Measurements from ENCODE around the gene SHOC2. TPM values are rescaled to one million over a fixed set of nuclear protein-coding genes. Genes with fewer than 3 reads are reported as not detected.

SHOC2 gene
- total RNA-seq, 1 experiment from 2014 or later: 23.7 TPM

GRCh38 chr10:110944792-110945396 is 25.5 kb downstream of the SHOC2 start:
- Mint-ChIP-seq H3K4me1 (peaks cover 21 to 32% of the 10 kb centered on the region in 2 experiments), H3K4me3 (no peak overlapping the region), H3K9me3 (no peaks in the 10 kb centered on the region; a peak in 1 of 5 replicates), H3K36me3 (ENCODE audit: insufficient read depth in 1 of 3, low read depth in 3 of 3) (peaks cover 5 to 8% (median 5%) of the 10 kb centered on the region in 3 experiments; a peak in 4 of 7 replicates), H3K27me3 (ENCODE audit: low read depth) (no peaks in the 10 kb centered on the region), H3K27ac (no peak overlapping the region; a peak in 1 of 7 replicates)
- H2AFZ ChIP-seq (ENCODE audit: low read length): no peak overlapping the region
- H3K56ac ChIP-seq (ENCODE audit: insufficient read length, low read depth, low read length): no peak overlapping the region
- no peak for DNase-seq
- H2BK120ac ChIP-seq (ENCODE audit: low read depth, low read length, poor library complexity, severe bottlenecking): no peak overlapping the region
- H3K4me2 ChIP-seq (ENCODE audit: insufficient read depth, insufficient read length, low read length): no peak overlapping the region
- no peak for TF ChIP-seq CTCF (conservative IDR thresholded peaks at IDR 0.05)
- WGBS (ENCODE audit: extremely low coverage, insufficient read length, low lambda C conversion rate): no CpG with 5 or more reads among the region's 5 CpGs
- H3K23ac ChIP-seq (ENCODE audit: insufficient read length, low read depth, low read length): no peak overlapping the region
- peaks cover 5% of the 10 kb centered on the region for H3K4me1 ChIP-seq (ENCODE audit: insufficient read depth, low read length)
- no peak overlapping the region for H2BK5ac ChIP-seq (ENCODE audit: insufficient read length, low read length)
- H3K14ac ChIP-seq (ENCODE audit: insufficient read depth, low read length): no peak overlapping the region
- no peak overlapping the region for H3K9ac ChIP-seq (ENCODE audit: extremely low read depth, insufficient read length, low read length)
- no peaks in the 10 kb centered on the region for H3K27me3 ChIP-seq (ENCODE audit: insufficient read depth, low read length)
- H4K5ac ChIP-seq (ENCODE audit: insufficient read length, low read depth, low read length): no peak overlapping the region
- no peaks in the 10 kb centered on the region for H3K79me1 ChIP-seq (ENCODE audit: insufficient read depth, low read depth, low read length, poor library complexity, severe bottlenecking)
- no peaks in the 10 kb centered on the region; the same call in 1 of the 2 replicates for H3K79me2 ChIP-seq (ENCODE audit: insufficient read depth, low read length)
- no peak overlapping the region for H3K18ac ChIP-seq (ENCODE audit: insufficient read length, low read depth, low read length)
- H3T11ph ChIP-seq (ENCODE audit: low read length): no peak overlapping the region
- H2BK20ac ChIP-seq (ENCODE audit: low read depth, low read length, poor library complexity, severe bottlenecking): no peak overlapping the region
- H2BK12ac ChIP-seq (ENCODE audit: insufficient read length, low read depth, low read length): no peak overlapping the region
- no peaks in the 10 kb centered on the region for H3K9me3 ChIP-seq (ENCODE audit: control insufficient read depth, low read depth, low read length)
- no peak overlapping the region for H3K27ac ChIP-seq (ENCODE audit: insufficient read length, low read depth, low read length)
- H2BK15ac ChIP-seq (ENCODE audit: low read depth, low read length): no peak overlapping the region
- H4K91ac ChIP-seq (ENCODE audit: insufficient read length, low read depth, low read length): no peak overlapping the region
- H4K20me1 ChIP-seq (ENCODE audit: control insufficient read depth, insufficient read depth, insufficient read length): no peaks in the 10 kb centered on the region
- no peaks in the 10 kb centered on the region for H3K23me2 ChIP-seq (ENCODE audit: insufficient read length, low read depth, low read length, poor library complexity, severe bottlenecking)
- no peak overlapping the region for H3K4ac ChIP-seq (ENCODE audit: low read depth, low read length)
- H2AK5ac ChIP-seq (ENCODE audit: insufficient read length, low read length): no peak overlapping the region
- H4K8ac ChIP-seq (replicated peaks; ENCODE audit: insufficient read length, low read depth, low read length): no peak overlapping the region
